GM12891 (cell line): ENCODE results near the gene CRYBA1.
"Not testable (repeated sequence)": the region's sequence is repeated elsewhere in the genome, so short reads cannot be mapped to it uniquely, and the experiment has no call there.

Source experiments
- DNase-seq: peaks from one replicate; pipeline ENCODE4 v3.0.0; 2011; ENCODE audit warnings: low spot score; ENCODE audit not compliant: insufficient read length
- FAIRE-seq: peaks from 2 replicates; lab custom pipeline; 2011; peaks lifted over from hg19 to GRCh38; lab: Jason Lieb, UNC
- PAX5 ChIP-seq: IDR thresholded peaks from 2 replicates; pipeline ENCODE4 v1.6.1; 2011; ENCODE audit warnings: low read length, moderate library complexity, mild to moderate bottlenecking; ENCODE audit not compliant: insufficient read depth, severe bottlenecking
- POLR2A ChIP-seq: IDR thresholded peaks from 2 replicates; pipeline ENCODE4 v1.6.1; 2011; ENCODE audit warnings: low read depth, low read length, control low read depth
- POLR2AphosphoS5 ChIP-seq: IDR thresholded peaks from 2 replicates; pipeline ENCODE4 v1.6.1; 2011; ENCODE audit warnings: low read depth, low read length, control low read depth
- POU2F2 ChIP-seq: IDR thresholded peaks from 2 replicates; pipeline ENCODE4 v1.6.1; 2011; ENCODE audit warnings: low read depth, mild to moderate bottlenecking, control low read depth, low read length, moderate library complexity
- SPI1 ChIP-seq: IDR thresholded peaks from 2 replicates; pipeline ENCODE4 v1.6.1; 2011; ENCODE audit warnings: low read depth, low read length, control low read depth
- TAF1 ChIP-seq: IDR thresholded peaks from 2 replicates; pipeline ENCODE4 v1.6.1; 2011; ENCODE audit warnings: low read depth, low read length, control low read depth

CRYBA1 gene

DNA sequence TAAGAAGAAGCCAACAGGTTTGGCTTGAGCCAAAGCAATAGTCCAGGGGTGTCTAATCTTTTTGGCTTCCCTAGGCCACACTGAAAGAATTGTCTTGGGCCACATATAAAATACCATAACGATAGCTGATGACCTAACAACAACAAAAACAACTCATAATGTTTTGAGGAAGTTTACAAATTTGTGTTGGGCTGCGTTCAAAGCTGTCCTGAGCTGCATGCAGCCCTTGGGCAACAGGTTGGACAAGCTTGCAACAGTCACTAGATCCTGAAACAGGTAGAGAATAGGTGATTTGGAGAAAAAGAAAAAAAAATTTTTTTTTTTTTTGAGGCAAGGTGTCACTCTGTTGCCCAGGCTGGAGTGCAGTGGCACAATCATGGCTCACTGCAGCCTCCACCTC, 4.5 kb downstream of the CRYBA1 start:
- FAIRE-seq, result no peak
- no peak for DNase-seq
- TF ChIP-seq SPI1, result no peak
- TF ChIP-seq POLR2A, result no peak
- no peak for TF ChIP-seq TAF1
- no peak for TF ChIP-seq POLR2AphosphoS5
- TF ChIP-seq POU2F2, result no peak
- TF ChIP-seq PAX5, result no peak

DNA sequence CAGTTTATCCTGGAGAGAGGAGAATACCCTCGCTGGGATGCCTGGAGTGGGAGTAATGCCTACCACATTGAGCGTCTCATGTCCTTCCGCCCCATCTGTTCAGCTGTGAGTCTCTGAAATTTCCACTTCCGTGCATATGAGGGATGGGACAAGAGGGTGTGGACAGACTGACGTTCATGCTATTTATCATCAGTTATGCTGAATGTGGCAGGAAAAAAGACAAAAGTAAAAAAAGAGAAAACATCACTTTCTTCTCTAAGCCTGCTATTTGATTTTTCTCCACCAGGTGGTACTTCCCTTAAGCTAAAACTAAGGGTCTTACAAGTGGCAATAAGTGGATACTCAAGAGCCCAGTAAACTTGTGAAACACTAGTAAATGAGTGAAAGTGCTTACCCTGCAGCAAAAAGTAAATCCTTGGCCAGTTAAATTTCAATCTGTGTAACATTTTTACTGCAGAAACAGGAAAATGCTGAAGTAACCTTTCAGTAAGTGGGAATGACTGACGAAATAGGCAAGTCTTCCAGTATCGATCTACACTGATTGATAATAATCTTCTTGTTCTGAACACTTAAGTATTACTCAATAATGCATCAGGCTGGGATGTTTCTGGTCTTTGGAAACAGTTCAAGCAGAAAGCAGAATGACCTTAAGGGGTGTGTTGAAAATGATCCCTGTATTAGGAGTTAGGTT, 5.6 kb downstream of the CRYBA1 start:
- DNase-seq (no peak), FAIRE-seq (no peak)
- TF ChIP-seq TAF1 (no peak), POLR2AphosphoS5 (no peak), POLR2A (no peak), POU2F2 (no peak), PAX5 (no peak), SPI1 (no peak)

DNA sequence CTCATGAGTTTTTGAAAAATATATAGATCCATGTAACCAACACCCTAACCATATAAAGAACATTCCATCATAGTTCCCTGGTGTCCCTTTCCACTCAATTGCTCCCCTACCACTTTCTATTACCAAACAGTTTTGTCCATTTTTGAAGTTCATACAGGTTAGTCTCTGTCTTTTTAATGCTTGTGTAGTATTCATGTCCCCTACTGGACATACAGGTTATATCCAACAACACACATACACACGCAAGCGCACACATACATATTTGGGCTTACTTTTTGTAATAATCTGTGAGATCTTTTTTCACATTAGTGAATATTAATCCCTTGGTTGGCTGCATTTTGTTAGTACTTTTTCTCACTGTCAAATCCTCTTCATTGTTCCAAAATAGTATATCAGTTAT, 6.4 kb downstream of the CRYBA1 start:
- no peak for TF ChIP-seq PAX5
- TF ChIP-seq TAF1, result no peak
- no peak for TF ChIP-seq POLR2A
- no peak for TF ChIP-seq POLR2AphosphoS5
- no peak for TF ChIP-seq SPI1
- TF ChIP-seq POU2F2, result no peak
- DNase-seq, result no peak

DNA sequence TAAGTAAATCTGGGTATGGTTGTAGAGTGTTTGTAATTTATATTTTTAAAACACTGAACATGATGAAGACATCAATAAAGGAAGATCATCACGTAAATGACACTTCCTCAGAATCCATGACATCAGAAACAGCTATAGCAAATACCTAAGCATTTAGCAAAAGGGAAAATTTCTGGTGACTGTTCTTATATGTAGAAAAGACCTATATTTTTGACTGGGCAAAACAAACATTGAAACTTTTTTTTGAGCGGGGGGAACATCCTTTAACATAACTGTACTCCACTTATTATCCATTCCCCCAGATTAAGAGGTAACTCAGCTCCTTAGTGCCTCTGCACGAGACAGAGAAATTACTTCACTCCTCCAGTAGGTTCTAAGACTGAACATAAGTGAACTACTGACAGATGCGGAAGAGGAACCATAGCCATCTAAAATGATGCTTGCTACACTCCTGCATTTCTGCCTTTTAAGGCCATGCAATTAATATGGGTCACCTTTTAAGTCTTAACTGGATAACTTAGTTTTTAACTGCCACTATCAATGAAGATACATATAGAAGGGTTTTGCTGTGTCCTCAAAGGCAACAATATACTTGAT, 9.4 kb downstream of the CRYBA1 start:
- DNase-seq (no peak), FAIRE-seq (no peak)
- no peak for TF ChIP-seq POLR2A

More for the DNA sequence above, 6.4 kb downstream of the CRYBA1 start:
- FAIRE-seq, result no peak

DNA sequence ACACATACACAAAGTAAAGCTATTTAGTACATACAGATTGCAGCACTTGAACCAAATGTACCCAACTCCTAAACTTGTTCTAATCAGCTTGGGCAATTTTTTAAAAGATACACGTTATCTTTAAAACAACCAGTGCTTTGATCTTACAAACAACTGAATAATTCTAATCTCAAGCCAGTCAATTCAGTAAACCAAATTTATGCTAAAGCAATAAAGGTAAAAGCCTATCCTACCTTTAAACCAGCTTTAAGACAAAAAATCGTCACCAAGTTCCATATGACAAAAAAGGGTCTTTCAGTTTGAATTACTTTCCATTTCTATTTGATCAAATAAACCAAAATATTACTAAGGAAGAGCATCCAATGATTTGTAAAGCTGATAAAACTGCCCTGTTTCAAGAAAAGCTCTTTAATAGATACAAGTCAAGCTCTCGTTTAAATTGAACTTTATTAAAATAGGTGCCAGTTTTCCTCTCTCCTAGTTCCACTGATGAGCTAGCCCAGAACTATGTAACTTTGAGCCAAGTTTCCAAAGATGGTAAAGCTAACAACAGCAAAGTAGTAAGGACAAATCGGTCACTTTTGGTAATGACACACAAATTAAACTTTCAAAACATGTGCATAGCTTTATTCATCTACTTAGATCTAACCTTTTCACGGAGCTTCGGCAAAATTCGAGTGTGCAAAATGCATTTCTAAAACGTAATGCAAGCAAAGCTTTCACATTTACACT, 10.2 kb downstream of the CRYBA1 start:
- FAIRE-seq, result peak; percentile 16
- DNase-seq, result no peak
- TF ChIP-seq SPI1, result no peak
- no peak for TF ChIP-seq TAF1
- no peak for TF ChIP-seq POLR2AphosphoS5
- TF ChIP-seq POLR2A, result no peak

DNA sequence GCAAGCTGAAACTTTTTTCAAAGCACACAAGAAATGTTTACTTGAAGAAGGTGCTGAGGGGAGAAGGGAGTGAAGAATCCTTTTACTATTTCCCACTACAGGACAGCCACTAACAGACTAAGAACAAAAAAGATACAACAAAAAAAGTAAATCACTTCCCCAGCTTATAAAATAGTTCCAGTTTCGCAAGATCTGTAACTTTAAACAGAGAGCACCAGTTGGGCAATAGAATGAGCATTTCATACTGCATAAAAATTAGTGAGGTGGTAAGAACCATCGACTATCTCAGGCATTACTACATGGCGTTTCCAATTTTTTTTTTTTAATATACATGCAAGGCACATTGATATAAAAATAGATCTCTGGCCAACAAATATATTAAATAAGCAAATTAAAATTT, 11.1 kb downstream of the CRYBA1 start:
- no peak for DNase-seq
- no peak for FAIRE-seq
- TF ChIP-seq POLR2A, result no peak
- TF ChIP-seq TAF1, result no peak
- no peak for TF ChIP-seq POU2F2

DNA sequence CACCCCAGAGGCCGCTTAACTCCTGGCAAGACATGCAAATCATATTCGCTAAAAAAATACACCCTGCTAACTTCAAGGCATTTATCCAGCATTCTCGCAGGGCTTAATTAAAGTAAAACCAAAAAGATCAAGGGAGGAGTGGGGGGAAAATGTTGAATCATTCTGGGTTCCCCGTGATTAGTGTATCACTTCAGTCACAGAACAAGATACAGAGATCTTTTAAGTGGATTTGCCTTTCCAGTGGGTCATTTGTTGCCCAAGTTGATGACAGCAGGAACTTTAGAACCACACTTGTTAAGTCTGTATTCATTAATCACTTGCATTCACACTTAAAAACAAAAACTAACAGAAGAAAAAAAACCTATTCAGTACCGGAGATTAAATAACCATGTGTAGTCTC, 17.3 kb downstream of the CRYBA1 start:
- no peak for FAIRE-seq
- DNase-seq, result no peak
- TF ChIP-seq SPI1, result no peak
- no peak for TF ChIP-seq PAX5
- no peak for TF ChIP-seq TAF1
- no peak for TF ChIP-seq POLR2AphosphoS5
- TF ChIP-seq POLR2A, result no peak
- TF ChIP-seq POU2F2, result no peak

DNA sequence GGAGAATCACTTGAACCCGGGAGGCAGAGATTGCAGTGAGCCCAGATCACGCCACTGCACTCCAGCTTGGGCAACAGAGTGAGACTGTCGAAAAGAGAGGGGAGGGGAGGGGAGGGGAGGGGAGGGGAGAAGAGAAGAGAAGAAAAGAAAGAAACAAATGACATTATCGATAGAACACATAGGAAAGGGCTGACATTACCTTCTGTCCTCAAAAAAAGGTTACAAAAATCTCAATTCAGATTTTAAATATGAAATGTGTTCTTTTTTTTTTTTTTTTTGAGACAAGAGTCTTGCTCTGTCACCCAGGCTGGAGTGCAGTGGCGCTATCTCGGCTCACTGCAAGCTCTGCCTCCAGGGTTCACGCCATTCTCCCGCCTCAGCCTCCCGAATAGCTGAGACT, 25.3 kb downstream of the CRYBA1 start:
- not testable (repeated sequence) for FAIRE-seq, DNase-seq

DNA sequence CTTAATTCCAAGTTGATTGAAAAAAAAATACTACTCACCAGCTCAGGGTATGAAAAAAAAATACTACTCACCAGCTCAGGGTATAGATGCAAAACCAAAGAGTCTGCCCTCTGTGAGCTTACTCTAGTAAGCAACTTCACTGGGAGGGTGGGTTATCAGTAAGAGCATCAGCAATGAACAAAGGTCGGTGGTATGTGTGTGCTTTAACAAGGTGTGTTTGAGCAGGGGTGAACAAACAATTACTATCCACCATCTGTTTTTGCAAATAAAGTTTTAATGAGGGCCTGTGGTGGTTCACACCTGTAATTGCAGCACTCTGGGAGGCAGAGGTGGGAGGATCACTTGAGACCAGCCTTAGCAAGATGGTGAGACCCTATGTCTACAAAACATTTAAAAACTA, 27.3 kb downstream of the CRYBA1 start:
- FAIRE-seq (no peak), DNase-seq (no peak)
- TF ChIP-seq POU2F2, result no peak
- TF ChIP-seq TAF1, result no peak
- no peak; the same call in 1 of the 2 replicates for TF ChIP-seq POLR2AphosphoS5
- TF ChIP-seq PAX5, result no peak
- TF ChIP-seq SPI1, result no peak
- no peak for TF ChIP-seq POLR2A

DNA sequence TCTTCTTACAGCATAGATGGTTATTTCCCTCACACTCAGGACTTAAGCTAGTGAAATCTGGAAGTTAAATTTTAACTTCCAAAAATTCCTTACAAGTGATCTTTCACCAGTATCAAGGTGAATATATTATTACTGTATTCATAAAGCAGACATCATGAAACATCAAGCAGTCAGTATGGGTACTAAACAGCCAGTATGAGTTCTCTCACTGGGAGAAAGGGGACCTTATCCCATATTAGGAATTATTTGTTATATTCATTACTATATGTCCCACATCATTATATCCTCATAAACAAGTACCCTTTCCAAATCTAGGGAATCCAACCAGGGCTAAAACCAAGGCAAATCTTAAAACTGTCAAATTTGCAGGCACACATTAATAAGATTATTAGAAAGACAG, 32.0 kb downstream of the CRYBA1 start:
- FAIRE-seq, result no peak
- TF ChIP-seq POU2F2 (no peak), TAF1 (no peak), PAX5 (no peak), SPI1 (no peak), POLR2AphosphoS5 (no peak), POLR2A (no peak)
- DNase-seq, result no peak
